ENCODE results near the gene EXOC6. TPM values are rescaled to one million over a fixed set of nuclear protein-coding genes. Genes with fewer than 3 reads are reported as not detected.

EXOC6 gene
- total and polyA plus RNA-seq, 3 experiments from 2014 or later: 7.3 to 10.9 (median 10.6) TPM

- no peak overlapping the region for H3K27ac Mint-ChIP-seq
- no peak overlapping the region for H3K4me3 ChIP-seq (ENCODE audit: low read length)
- no peaks in the 10 kb centered on the region for H3K36me3 Mint-ChIP-seq
- no peaks in the 10 kb centered on the region for H3K4me1 ChIP-seq (ENCODE audit: insufficient read depth, low read length)
- CTCF ChIA-PET: interaction anchor here (0.8 to 1.6 kb wide), 3 partner anchors 9 to 273 kb away, joined by 3 to 5 read pairs (median 4); no protein-coding TSS in a partner anchor
- H3K4me1 Mint-ChIP-seq: peaks cover 11 to 14% (median 11%) of the 10 kb centered on the region in 3 donors
- peaks cover 13% of the 10 kb centered on the region for H3K27me3 ChIP-seq (ENCODE audit: insufficient read depth, low read length, poor library complexity, severe bottlenecking)
- H3K4me3 Mint-ChIP-seq: peak overlapping the region in 5 of 7 donors; percentile 29 to 70 (median 46)
- peaks cover 27 to 56% of the 10 kb centered on the region in 2 donors for H3K27me3 Mint-ChIP-seq
- H3K36me3 ChIP-seq (ENCODE audit: insufficient read depth, low read length): no peaks in the 10 kb centered on the region
- no peaks in the 10 kb centered on the region for H3K9me3 ChIP-seq (ENCODE audit: low read length)
- no peaks in the 10 kb centered on the region for H3K9me3 Mint-ChIP-seq
- POLR2A ChIA-PET: no interaction called here
- no peak for DNase-seq
- H3K27ac ChIP-seq (ENCODE audit: low read depth, low read length): no peak overlapping the region
Observed at GRCh38 chr10:93079663-93080349, 231.5 kb downstream of the EXOC6 start.

- peaks cover 23 to 50% of the 10 kb centered on the region in 2 donors for H3K27me3 Mint-ChIP-seq
- peak; percentile 26 to 56 (median 26) for DNase-seq
- Histone ChIP-seq H3K9me3 (ENCODE audit: low read length) (no peaks in the 10 kb centered on the region), H3K36me3 (ENCODE audit: insufficient read depth, low read length) (no peaks in the 10 kb centered on the region), H3K4me1 (ENCODE audit: insufficient read depth, low read length) (no peaks in the 10 kb centered on the region), H3K27me3 (ENCODE audit: insufficient read depth, low read length, poor library complexity, severe bottlenecking) (peaks cover 13% of the 10 kb centered on the region), H3K27ac (ENCODE audit: low read depth, low read length) (no peak overlapping the region), H3K4me3 (ENCODE audit: low read length) (no peak overlapping the region)
- POLR2A ChIA-PET: no interaction called here
- H3K27ac Mint-ChIP-seq: no peak overlapping the region
- H3K36me3 Mint-ChIP-seq: no peaks in the 10 kb centered on the region
- H3K4me3 Mint-ChIP-seq: peak overlapping the region in 5 of 7 donors; percentile 29 to 70 (median 46)
- H3K9me3 Mint-ChIP-seq: no peaks in the 10 kb centered on the region
- H3K4me1 Mint-ChIP-seq: peaks cover 7 to 8% (median 7%) of the 10 kb centered on the region in 3 donors
- CTCF ChIA-PET: interaction anchor here (0.8 to 1.3 kb wide), 3 partner anchors 10 to 210 kb away, joined by 3 to 5 read pairs (median 4); no protein-coding TSS in a partner anchor
Observed at GRCh38 chr10:93080350-93081046, 232.2 kb downstream of the EXOC6 start.

GRCh38 chr10:93081318-93081717 is 233.0 kb downstream of the EXOC6 start:
- H3K9me3 Mint-ChIP-seq: no peaks in the 10 kb centered on the region
- H3K36me3 ChIP-seq (ENCODE audit: insufficient read depth, low read length): no peaks in the 10 kb centered on the region
- H3K27me3 ChIP-seq (ENCODE audit: insufficient read depth, low read length, poor library complexity, severe bottlenecking): peaks cover 13% of the 10 kb centered on the region
- H3K9me3 ChIP-seq (ENCODE audit: low read length): no peaks in the 10 kb centered on the region
- no peak for DNase-seq
- H3K27ac ChIP-seq (ENCODE audit: low read depth, low read length): no peak overlapping the region
- H3K27ac Mint-ChIP-seq: no peak overlapping the region
- H3K4me1 ChIP-seq (ENCODE audit: insufficient read depth, low read length): no peaks in the 10 kb centered on the region
- no peak overlapping the region for H3K4me3 Mint-ChIP-seq
- H3K4me1 Mint-ChIP-seq: peaks cover 3 to 6% (median 3%) of the 10 kb centered on the region in 3 donors
- no peak overlapping the region for H3K4me3 ChIP-seq (ENCODE audit: low read length)
- peaks cover 17 to 42% of the 10 kb centered on the region in 2 donors for H3K27me3 Mint-ChIP-seq
- CTCF ChIA-PET: interaction anchor here (0.8 to 1.0 kb wide), 2 partner anchors 20 to 209 kb away, joined by 3 to 4 read pairs; partner anchors contain the start of gene CYP26C1
- POLR2A ChIA-PET: no interaction called here
- no peaks in the 10 kb centered on the region for H3K36me3 Mint-ChIP-seq

- no peak for DNase-seq
- peaks cover 13% of the 10 kb centered on the region for H3K27me3 ChIP-seq (ENCODE audit: insufficient read depth, low read length, poor library complexity, severe bottlenecking)
- Mint-ChIP-seq H3K4me1 (peaks cover 3 to 6% (median 3%) of the 10 kb centered on the region in 3 donors), H3K27ac (no peak overlapping the region), H3K36me3 (no peaks in the 10 kb centered on the region), H3K4me3 (no peak overlapping the region), H3K27me3 (peaks cover 15 to 37% of the 10 kb centered on the region in 2 donors), H3K9me3 (no peaks in the 10 kb centered on the region)
- no peaks in the 10 kb centered on the region for H3K36me3 ChIP-seq (ENCODE audit: insufficient read depth, low read length)
- no peak overlapping the region for H3K4me3 ChIP-seq (ENCODE audit: low read length)
- H3K9me3 ChIP-seq (ENCODE audit: low read length): no peaks in the 10 kb centered on the region
- no peak overlapping the region for H3K27ac ChIP-seq (ENCODE audit: low read depth, low read length)
- POLR2A ChIA-PET: no interaction called here
- CTCF ChIA-PET: interaction anchor here (0.8 kb wide), 2 partner anchors 21 to 564 kb away, joined by 3 read pairs; partner anchors contain the start of gene CYP26C1
- no peaks in the 10 kb centered on the region for H3K4me1 ChIP-seq (ENCODE audit: insufficient read depth, low read length)
Observed at GRCh38 chr10:93081834-93082233, 233.5 kb downstream of the EXOC6 start.

GRCh38 chr10:93083743-93084539 is 235.6 kb downstream of the EXOC6 start:
- no peaks in the 10 kb centered on the region for H3K4me1 ChIP-seq (ENCODE audit: insufficient read depth, low read length)
- Mint-ChIP-seq H3K4me1 (peaks cover 3 to 6% (median 3%) of the 10 kb centered on the region in 3 donors), H3K4me3 (no peak overlapping the region), H3K27me3 (peaks cover 18 to 31% of the 10 kb centered on the region in 2 donors), H3K36me3 (no peaks in the 10 kb centered on the region), H3K27ac (no peak overlapping the region), H3K9me3 (no peaks in the 10 kb centered on the region)
- H3K27me3 ChIP-seq (ENCODE audit: insufficient read depth, low read length, poor library complexity, severe bottlenecking): peaks cover 13% of the 10 kb centered on the region
- no peak overlapping the region for H3K27ac ChIP-seq (ENCODE audit: low read depth, low read length)
- H3K4me3 ChIP-seq (ENCODE audit: low read length): no peak overlapping the region
- CTCF ChIA-PET: no interaction called here
- POLR2A ChIA-PET: no interaction called here
- H3K36me3 ChIP-seq (ENCODE audit: insufficient read depth, low read length): no peaks in the 10 kb centered on the region
- no peak for DNase-seq
- H3K9me3 ChIP-seq (ENCODE audit: low read length): no peaks in the 10 kb centered on the region

GRCh38 chr10:93085272-93085859 is 237.0 kb downstream of the EXOC6 start:
- POLR2A ChIA-PET: no interaction called here
- CTCF ChIA-PET: no interaction called here
- Histone ChIP-seq H3K4me1 (ENCODE audit: insufficient read depth, low read length) (no peaks in the 10 kb centered on the region), H3K27ac (ENCODE audit: low read depth, low read length) (no peak overlapping the region), H3K4me3 (ENCODE audit: low read length) (no peak overlapping the region), H3K9me3 (ENCODE audit: low read length) (no peaks in the 10 kb centered on the region), H3K27me3 (ENCODE audit: insufficient read depth, low read length, poor library complexity, severe bottlenecking) (peaks cover 8% of the 10 kb centered on the region), H3K36me3 (ENCODE audit: insufficient read depth, low read length) (no peaks in the 10 kb centered on the region)
- H3K27ac Mint-ChIP-seq: no peak overlapping the region
- peaks cover 11 to 25% of the 10 kb centered on the region in 2 donors for H3K27me3 Mint-ChIP-seq
- no peaks in the 10 kb centered on the region for H3K9me3 Mint-ChIP-seq
- no peaks in the 10 kb centered on the region for H3K36me3 Mint-ChIP-seq
- no peak for DNase-seq
- no peaks in the 10 kb centered on the region for H3K4me1 Mint-ChIP-seq
- no peak overlapping the region for H3K4me3 Mint-ChIP-seq

GRCh38 chr10:93086289-93086688 is 238.0 kb downstream of the EXOC6 start:
- H3K9me3 ChIP-seq (ENCODE audit: low read length): no peaks in the 10 kb centered on the region
- ChIA-PET POLR2A (no interaction called here), CTCF (interaction anchor here (1.0 kb wide), 1 partner anchor 11 kb away, joined by 3 read pairs; no protein-coding TSS in a partner anchor)
- no peak overlapping the region for H3K4me3 ChIP-seq (ENCODE audit: low read length)
- no peak overlapping the region for H3K27ac ChIP-seq (ENCODE audit: low read depth, low read length)
- H3K36me3 ChIP-seq (ENCODE audit: insufficient read depth, low read length): no peaks in the 10 kb centered on the region
- no peak for DNase-seq
- Mint-ChIP-seq H3K36me3 (no peaks in the 10 kb centered on the region), H3K27me3 (peaks cover 8 to 17% of the 10 kb centered on the region in 2 donors), H3K9me3 (no peaks in the 10 kb centered on the region), H3K27ac (no peak overlapping the region), H3K4me1 (no peaks in the 10 kb centered on the region), H3K4me3 (no peak overlapping the region)
- peaks cover 3% of the 10 kb centered on the region for H3K27me3 ChIP-seq (ENCODE audit: insufficient read depth, low read length, poor library complexity, severe bottlenecking)
- no peaks in the 10 kb centered on the region for H3K4me1 ChIP-seq (ENCODE audit: insufficient read depth, low read length)
